Measurements from ENCODE around the gene NUDCD2.
A peak's percentile ranks its signal among the peaks of the same experiment; 100 is the strongest.

The NUDCD2 gene, protein sequence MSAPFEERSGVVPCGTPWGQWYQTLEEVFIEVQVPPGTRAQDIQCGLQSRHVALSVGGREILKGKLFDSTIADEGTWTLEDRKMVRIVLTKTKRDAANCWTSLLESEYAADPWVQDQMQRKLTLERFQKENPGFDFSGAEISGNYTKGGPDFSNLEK

GRCh38 chr5:163459819-163460561 is at the start of gene NUDCD2:
Gene NUDCD2, minus strand, starts transcription at chr5:163460102. Its CDS starts 52 bp downstream, at chr5:163460050.
- TF ChIP-seq, protein P1, sequence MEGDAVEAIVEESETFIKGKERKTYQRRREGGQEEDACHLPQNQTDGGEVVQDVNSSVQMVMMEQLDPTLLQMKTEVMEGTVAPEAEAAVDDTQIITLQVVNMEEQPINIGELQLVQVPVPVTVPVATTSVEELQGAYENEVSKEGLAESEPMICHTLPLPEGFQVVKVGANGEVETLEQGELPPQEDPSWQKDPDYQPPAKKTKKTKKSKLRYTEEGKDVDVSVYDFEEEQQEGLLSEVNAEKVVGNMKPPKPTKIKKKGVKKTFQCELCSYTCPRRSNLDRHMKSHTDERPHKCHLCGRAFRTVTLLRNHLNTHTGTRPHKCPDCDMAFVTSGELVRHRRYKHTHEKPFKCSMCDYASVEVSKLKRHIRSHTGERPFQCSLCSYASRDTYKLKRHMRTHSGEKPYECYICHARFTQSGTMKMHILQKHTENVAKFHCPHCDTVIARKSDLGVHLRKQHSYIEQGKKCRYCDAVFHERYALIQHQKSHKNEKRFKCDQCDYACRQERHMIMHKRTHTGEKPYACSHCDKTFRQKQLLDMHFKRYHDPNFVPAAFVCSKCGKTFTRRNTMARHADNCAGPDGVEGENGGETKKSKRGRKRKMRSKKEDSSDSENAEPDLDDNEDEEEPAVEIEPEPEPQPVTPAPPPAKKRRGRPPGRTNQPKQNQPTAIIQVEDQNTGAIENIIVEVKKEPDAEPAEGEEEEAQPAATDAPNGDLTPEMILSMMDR (IDR thresholded peaks at IDR 0.05; ENCODE audit: insufficient read depth, low read length, poor library complexity, severe bottlenecking), result peak; percentile 50
- no peaks in the 10 kb centered on the region for H3K36me3 ChIP-seq (ENCODE audit: control insufficient read depth, insufficient read depth, low read length)
- peak within 1 kb of the TSS; percentile 81 for H3K4me3 ChIP-seq (replicated peaks; ENCODE audit: low read depth, low read length)
- DNase-seq (ENCODE audit: extremely low read depth, insufficient read length), result peak; percentile 93
- H3K27me3 ChIP-seq (replicated peaks; ENCODE audit: control insufficient read depth, insufficient read depth, low read length), result no peaks in the 10 kb centered on the region

- no peak for DNase-seq (ENCODE audit: extremely low read depth, insufficient read length)
- TF ChIP-seq, protein P1 (IDR thresholded peaks at IDR 0.05; ENCODE audit: insufficient read depth, low read length, poor library complexity, severe bottlenecking), result no peak
- peaks cover 4% of the 10 kb centered on the region for H3K36me3 ChIP-seq (ENCODE audit: control insufficient read depth, insufficient read depth, low read length)
- H3K27me3 ChIP-seq (replicated peaks; ENCODE audit: control insufficient read depth, insufficient read depth, low read length), result no peaks in the 10 kb centered on the region
- peak overlapping the region; percentile 76 for H3K4me3 ChIP-seq (replicated peaks; ENCODE audit: low read depth, low read length)
Measured at GRCh38 chr5:163509291-163509951, 49.5 kb upstream of the NUDCD2 start.

GRCh38 chr5:163508753-163509152 is 48.9 kb upstream of the NUDCD2 start:
- H3K4me3 ChIP-seq (replicated peaks; ENCODE audit: low read depth, low read length), result peak overlapping the region; percentile 76
- TF ChIP-seq, protein P1 (IDR thresholded peaks at IDR 0.05; ENCODE audit: insufficient read depth, low read length, poor library complexity, severe bottlenecking), result no peak

DNA sequence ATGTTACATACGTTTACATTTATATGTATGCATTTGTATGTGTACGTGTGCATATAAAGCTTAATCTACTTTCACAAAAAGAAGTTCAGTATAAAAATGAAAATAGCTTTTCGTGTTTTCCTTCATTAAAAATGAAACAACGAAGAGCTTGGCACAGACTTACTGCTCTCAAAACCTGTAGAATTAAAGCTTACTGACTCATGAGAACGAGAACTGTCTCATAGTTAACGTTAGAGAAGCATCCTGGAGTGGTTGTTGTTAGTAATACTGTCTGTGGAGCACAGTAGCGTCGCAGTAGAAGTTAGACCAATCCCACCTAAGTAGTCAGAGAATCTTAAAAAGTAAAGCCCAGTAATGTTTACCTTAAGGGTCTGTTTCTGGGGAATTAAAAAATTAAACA is 46.8 kb upstream of the NUDCD2 start:
- TF ChIP-seq, protein P1 (IDR thresholded peaks at IDR 0.05; ENCODE audit: insufficient read depth, low read length, poor library complexity, severe bottlenecking), result no peak
- no peak for DNase-seq (ENCODE audit: extremely low read depth, insufficient read length)

More at GRCh38 chr5:163508753-163509152, 48.9 kb upstream of the NUDCD2 start:
- H3K36me3 ChIP-seq (ENCODE audit: control insufficient read depth, insufficient read depth, low read length), result peaks cover 4% of the 10 kb centered on the region
- no peaks in the 10 kb centered on the region for H3K27me3 ChIP-seq (replicated peaks; ENCODE audit: control insufficient read depth, insufficient read depth, low read length)
- no peak for DNase-seq (ENCODE audit: extremely low read depth, insufficient read length)

DNA sequence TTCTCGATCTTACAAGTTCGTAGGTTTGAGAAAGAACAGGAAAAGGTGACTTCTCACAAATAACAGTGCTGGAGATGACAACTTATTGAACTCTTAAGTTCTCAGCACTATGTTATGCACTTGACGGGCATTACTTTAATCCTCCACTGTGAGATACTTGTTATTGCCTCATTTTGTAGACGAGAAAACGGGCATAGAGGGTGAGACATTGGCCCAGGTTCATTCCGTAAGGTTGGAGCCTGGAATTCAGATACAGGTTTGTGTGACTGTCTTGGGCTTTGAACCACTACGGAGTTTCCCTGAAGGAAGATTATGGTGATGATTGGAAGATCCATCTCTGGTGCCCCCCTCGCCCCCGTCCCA is 46.2 kb upstream of the NUDCD2 start:
- DNase-seq (ENCODE audit: extremely low read depth, insufficient read length), result no peak
- peak overlapping the region; percentile 76 for H3K4me3 ChIP-seq (replicated peaks; ENCODE audit: low read depth, low read length)
- H3K36me3 ChIP-seq (ENCODE audit: control insufficient read depth, insufficient read depth, low read length), result no peaks in the 10 kb centered on the region
- H3K27me3 ChIP-seq (replicated peaks; ENCODE audit: control insufficient read depth, insufficient read depth, low read length), result no peaks in the 10 kb centered on the region
- TF ChIP-seq, protein P1 (IDR thresholded peaks at IDR 0.05; ENCODE audit: insufficient read depth, low read length, poor library complexity, severe bottlenecking), result no peak

More for the DNA sequence above, 46.8 kb upstream of the NUDCD2 start:
- H3K36me3 ChIP-seq (ENCODE audit: control insufficient read depth, insufficient read depth, low read length), result no peaks in the 10 kb centered on the region; the same call in 1 of the 2 replicates
- H3K4me3 ChIP-seq (replicated peaks; ENCODE audit: low read depth, low read length), result peak overlapping the region; percentile 76
- H3K27me3 ChIP-seq (replicated peaks; ENCODE audit: control insufficient read depth, insufficient read depth, low read length), result no peaks in the 10 kb centered on the region
